Measurements from ENCODE around the gene ZRANB3. TPM values are rescaled to one million over a fixed set of nuclear protein-coding genes. Genes with fewer than 3 reads are reported as not detected.

Gene ZRANB3
- total and polyA plus RNA-seq, 2 donors (not counting 3 experiments of a cell fraction or from before 2014, with no cell fraction given): 2.2 to 6.0 TPM

- dilution Hi-C loops (cut with MboI; ENCODE audit: extremely low pct_ligation_motif_present, low sequenced_read_pairs): no loop called here
- ChIA-PET POLR2A (no interaction called here), CTCF (no interaction called here)
- Histone ChIP-seq H2AFZ (ENCODE audit: low read depth, low read length) (no peak overlapping the region), H3K9me1 (replicated peaks; ENCODE audit: control insufficient read depth, extremely low read depth, insufficient read depth, low read length) (no peaks in the 10 kb centered on the region), H4K20me1 (replicated peaks; ENCODE audit: control insufficient read depth, extremely low read depth, insufficient read depth, low read length) (no peaks in the 10 kb centered on the region), H3K4me2 (ENCODE audit: insufficient read depth, low read length) (no peak overlapping the region), H3K36me3 (ENCODE audit: control insufficient read depth in 2 of 2, extremely low read depth in 1 of 2, insufficient read depth in 2 of 2, low read length in 2 of 2) (no peaks in the 10 kb centered on the region), H3K27ac (ENCODE audit: insufficient read depth, low read depth, low read length) (no peak overlapping the region), H3K79me2 (ENCODE audit: control insufficient read depth, insufficient read depth, low read length) (no peaks in the 10 kb centered on the region), H3K9ac (replicated peaks; ENCODE audit: extremely low read depth, insufficient read depth, low read length) (no peak overlapping the region), H3K4me3 (replicated peaks in 1 of 3; ENCODE audit: insufficient read depth in 1 of 3, low read depth in 1 of 3, low read length in 3 of 3) (no peak overlapping the region), H3K27me3 (ENCODE audit: control insufficient read depth in 2 of 2, insufficient read depth in 2 of 2, low read length in 2 of 2) (no peaks in the 10 kb centered on the region), H3K4me1 (ENCODE audit: control insufficient read depth, extremely low read depth, insufficient read depth, low read length) (no peaks in the 10 kb centered on the region), H3K9me3 (replicated peaks; ENCODE audit: control insufficient read depth, insufficient read depth, low read length) (no peaks in the 10 kb centered on the region)
- FAIRE-seq (no peak), DNase-seq (ENCODE audit: low read depth, low spot score) (no peak)
- BruUV-seq (replicated peaks): no TSS peak
- intact Hi-C loops (cut with micrococcal nuclease): no loop called here
- no peak for TF ChIP-seq EZH2 (IDR thresholded peaks at IDR 0.05; ENCODE audit: borderline replicate concordance, low read depth, low read length, severe bottlenecking)
- TF ChIP-seq MYC (IDR thresholded peaks at IDR 0.05; ENCODE audit: low read depth, low read length): no peak
- TF ChIP-seq CTCF (IDR thresholded peaks at IDR 0.05; ENCODE audit: extremely low read depth in 1 of 2, insufficient read depth in 1 of 2, low read depth in 1 of 2, low read length in 2 of 2): no peak
- no peak for TF ChIP-seq POLR2A (IDR thresholded peaks at IDR 0.05; ENCODE audit: low read depth, low read length)
- no peak for TF ChIP-seq FOS (IDR thresholded peaks at IDR 0.05; ENCODE audit: borderline replicate concordance, insufficient read depth, low read length)
- TF ChIP-seq, protein P1, sequence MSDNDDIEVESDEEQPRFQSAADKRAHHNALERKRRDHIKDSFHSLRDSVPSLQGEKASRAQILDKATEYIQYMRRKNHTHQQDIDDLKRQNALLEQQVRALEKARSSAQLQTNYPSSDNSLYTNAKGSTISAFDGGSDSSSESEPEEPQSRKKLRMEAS (IDR thresholded peaks at IDR 0.05; ENCODE audit: insufficient read depth, insufficient read length): no peak
- no peak for TF ChIP-seq GATA2 (IDR thresholded peaks at IDR 0.05; ENCODE audit: insufficient read depth, insufficient read length, low read depth, low read length)
- TF ChIP-seq POLR2AphosphoS5 (IDR thresholded peaks at IDR 0.05; ENCODE audit: insufficient read depth, low read depth, low read length): no peak
- TF ChIP-seq JUN (IDR thresholded peaks at IDR 0.05; ENCODE audit: borderline replicate concordance, insufficient read depth, insufficient read length, low read depth): no peak
Measured at GRCh38 chr2:135494917-135495316, 36.1 kb downstream of the ZRANB3 start.

All from endothelial cell of umbilical vein (primary cell).